ENCODE measurements around the gene SYT1.

DNA sequence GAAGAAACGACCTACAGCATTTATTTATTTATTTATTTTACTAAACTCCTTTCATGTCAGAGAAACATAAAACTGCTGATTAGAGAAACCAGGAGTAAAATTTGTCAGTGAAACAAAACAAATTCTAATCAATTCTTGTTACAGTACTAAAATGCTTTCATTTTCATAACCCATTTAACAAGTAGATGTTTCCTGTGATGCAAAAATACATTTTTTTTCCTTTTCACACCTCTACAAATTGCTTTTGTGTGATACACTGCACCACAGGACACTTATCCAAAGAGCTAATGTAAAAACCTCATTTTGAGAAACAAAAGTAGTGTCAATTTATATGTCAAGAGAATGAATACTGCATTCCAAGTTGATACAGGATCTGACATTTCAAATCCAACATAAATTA, 155.1 kb downstream of the SYT1 start:
- TF ChIP-seq CTCF (IDR thresholded peaks at IDR 0.05): no peak
- TF ChIP-seq ZFX (IDR thresholded peaks at IDR 0.05; ENCODE audit: borderline replicate concordance): no peak

Measured in 22Rv1 (cell line).